H9 (cell line): ENCODE results near the gene DNAJC6. TPM values are rescaled to one million over a fixed set of nuclear protein-coding genes. Genes with fewer than 3 reads are reported as not detected.
A peak's percentile ranks its signal among the peaks of the same experiment; 100 is the strongest.

Experiments
- DNase-seq: peaks from one replicate; pipeline ENCODE4 v3.0.0-alpha.2; 2017
- H2AFZ ChIP-seq: one replicate; pipeline ENCODE4 v1.6.1; 2013; ENCODE audit warnings: mild to moderate bottlenecking, low read length, control low read depth, moderate library complexity
- H2AK5ac ChIP-seq: 2 replicates; pipeline ENCODE4 v1.6.1; 2013; ENCODE audit warnings: low read length, control low read depth, mixed read lengths; ENCODE audit not compliant: insufficient read length
- H2BK120ac ChIP-seq: one replicate; pipeline ENCODE4 v1.6.1; 2013; ENCODE audit warnings: low read depth, mild to moderate bottlenecking, low read length, control low read depth, inconsistent platforms; ENCODE audit not compliant: poor library complexity, severe bottlenecking
- H2BK12ac ChIP-seq: 2 replicates; pipeline ENCODE4 v1.6.1; 2013; ENCODE audit warnings: low read length, control low read depth, mixed read lengths, low read depth; ENCODE audit not compliant: insufficient read length
- H2BK15ac ChIP-seq: 2 replicates; pipeline ENCODE4 v1.6.1; 2013; ENCODE audit warnings: low read depth, low read length, control low read depth
- H2BK20ac ChIP-seq: one replicate; pipeline ENCODE4 v1.6.1; 2013; ENCODE audit warnings: low read depth, mild to moderate bottlenecking, low read length, control low read depth, inconsistent platforms; ENCODE audit not compliant: poor library complexity, severe bottlenecking
- H2BK5ac ChIP-seq: 2 replicates; pipeline ENCODE4 v1.6.1; 2013; ENCODE audit warnings: low read length, control low read depth, mixed read lengths; ENCODE audit not compliant: insufficient read length
- H3K14ac ChIP-seq: 2 replicates; pipeline ENCODE4 v1.6.1; 2013; ENCODE audit warnings: low read length, control low read depth; ENCODE audit not compliant: insufficient read depth
- H3K18ac ChIP-seq: 2 replicates; pipeline ENCODE4 v1.6.1; 2013; ENCODE audit warnings: low read depth, mild to moderate bottlenecking, mixed read lengths, low read length, control low read depth; ENCODE audit not compliant: insufficient read length
- H3K23ac ChIP-seq: 2 replicates; pipeline ENCODE4 v1.6.1; 2013; ENCODE audit warnings: low read length, control low read depth, mixed read lengths, low read depth; ENCODE audit not compliant: insufficient read length
- H3K23me2 ChIP-seq: 2 replicates; pipeline ENCODE4 v1.6.1; 2013; ENCODE audit warnings: low read depth, mild to moderate bottlenecking, mixed read lengths, low read length, control low read depth; ENCODE audit not compliant: insufficient read length, poor library complexity, severe bottlenecking
- H3K27ac ChIP-seq: 2 replicates; pipeline ENCODE4 v1.5.1; 2013; ENCODE audit warnings: low read length, control low read depth, mixed read lengths, low read depth; ENCODE audit not compliant: insufficient read length
- H3K27me3 ChIP-seq: 2 replicates; pipeline ENCODE4 v1.6.1; 2013; ENCODE audit warnings: low read length, control low read depth, inconsistent platforms; ENCODE audit not compliant: insufficient read depth
- H3K4ac ChIP-seq: 2 replicates; pipeline ENCODE4 v1.6.1; 2013; ENCODE audit warnings: low read depth, mild to moderate bottlenecking, control low read depth, inconsistent platforms, low read length, moderate library complexity
- H3K4me1 ChIP-seq: 2 replicates; pipeline ENCODE4 v1.6.1; 2013; ENCODE audit warnings: low read length, control low read depth, inconsistent platforms; ENCODE audit not compliant: insufficient read depth
- H3K4me2 ChIP-seq: 2 replicates; pipeline ENCODE4 v1.6.1; 2013; ENCODE audit warnings: low read length, control low read depth, mixed read lengths; ENCODE audit not compliant: insufficient read length, insufficient read depth
- H3K56ac ChIP-seq: 2 replicates; pipeline ENCODE4 v1.6.1; 2013; ENCODE audit warnings: low read depth, mild to moderate bottlenecking, mixed read lengths, low read length, control low read depth; ENCODE audit not compliant: insufficient read length
- H3K79me1 ChIP-seq: 2 replicates; pipeline ENCODE4 v1.6.1; 2013; ENCODE audit warnings: low read depth, mild to moderate bottlenecking, moderate library complexity, low read length, control low read depth, inconsistent platforms; ENCODE audit not compliant: insufficient read depth, poor library complexity, severe bottlenecking
- H3K79me2 ChIP-seq: 2 replicates; pipeline ENCODE4 v1.6.1; 2013; ENCODE audit warnings: low read length, control low read depth, inconsistent platforms; ENCODE audit not compliant: insufficient read depth
- H3K9ac ChIP-seq: 2 replicates; pipeline ENCODE4 v1.6.1; 2013; ENCODE audit warnings: low read length, control low read depth, mixed read lengths; ENCODE audit not compliant: insufficient read length; ENCODE audit errors: extremely low read depth
- H3K9me3 ChIP-seq: one replicate; pipeline ENCODE4 v1.6.1; 2013; ENCODE audit warnings: low read depth, low read length, inconsistent platforms; ENCODE audit not compliant: control insufficient read depth
- H3T11ph ChIP-seq: one replicate; pipeline ENCODE4 v1.6.1; 2013; ENCODE audit warnings: mild to moderate bottlenecking, low read length, control low read depth, inconsistent platforms
- H4K20me1 ChIP-seq: one replicate; pipeline ENCODE4 v1.6.1; 2013; ENCODE audit not compliant: control insufficient read depth, insufficient read length, insufficient read depth
- H4K5ac ChIP-seq: 2 replicates; pipeline ENCODE4 v1.6.1; 2013; ENCODE audit warnings: low read depth, mild to moderate bottlenecking, mixed read lengths, low read length, control low read depth; ENCODE audit not compliant: insufficient read length
- H4K8ac ChIP-seq: replicated peaks from 2 replicates; pipeline ENCODE4 v1.6.1; 2013; ENCODE audit warnings: low read length, control low read depth, mixed read lengths, low read depth; ENCODE audit not compliant: insufficient read length
- H4K91ac ChIP-seq: 2 replicates; pipeline ENCODE4 v1.6.1; 2013; ENCODE audit warnings: low read depth, mild to moderate bottlenecking, moderate library complexity, mixed read lengths, low read length, control low read depth; ENCODE audit not compliant: insufficient read length
- H3K27ac Mint-ChIP-seq, 3 experiments: 2 replicates in 2 of 3; 3 replicates in 1 of 3; pipeline ENCODE4 v1.8.0; 2020 to 2021; ENCODE audit warnings: mixed read lengths in 3 of 3, mild to moderate bottlenecking in 1 of 3, moderate library complexity in 1 of 3
- H3K27me3 Mint-ChIP-seq: 2 replicates; pipeline ENCODE4 v1.8.0; 2021; ENCODE audit warnings: low read depth, mild to moderate bottlenecking, moderate library complexity, mixed read lengths
- H3K36me3 Mint-ChIP-seq, 3 experiments: 2 replicates in 2 of 3; 3 replicates in 1 of 3; pipeline ENCODE4 v1.8.0; 2020 to 2021; ENCODE audit warnings: low read depth in 3 of 3, mixed read lengths in 3 of 3; ENCODE audit not compliant: insufficient read depth in 1 of 3
- H3K4me1 Mint-ChIP-seq, 2 experiments: 2 replicates each; pipeline ENCODE4 v1.8.0; 2020; ENCODE audit warnings: mixed read lengths in 2 of 2
- H3K4me3 Mint-ChIP-seq, 2 experiments: 2 replicates in 1 of 2; 3 replicates in 1 of 2; pipeline ENCODE4 v1.8.0; 2020 to 2021; ENCODE audit warnings: mild to moderate bottlenecking in 2 of 2, mixed read lengths in 2 of 2, moderate library complexity in 1 of 2
- H3K9me3 Mint-ChIP-seq, 2 experiments: 2 replicates in 1 of 2; 3 replicates in 1 of 2; pipeline ENCODE4 v1.8.0; 2020; ENCODE audit warnings: mild to moderate bottlenecking in 2 of 2, mixed read lengths in 2 of 2, moderate library complexity in 1 of 2
- WGBS: extraction: QIAGEN DNeasy Blood & Tissue Kit; methylation state at CpG from one replicate; pipeline ENCODE4 v1.1.7; 2013; ENCODE audit warnings: missing lambda C conversion rate, low lambda C conversion rate, mixed read lengths; ENCODE audit not compliant: insufficient read length; ENCODE audit errors: extremely low coverage; 5-methylcytosine and 5-hydroxymethylcytosine counted together
- total RNA-seq: library from RNA; stranded (reverse); gene quantifications from 2 replicates; pipeline ENCODE4 v1.2.1, GENCODE V29; 2021
- TF ChIP-seq, protein P1 (sequence below): fragments of 200-600 bp; sonication (generic); conservative IDR thresholded peaks from 3 replicates; pipeline ENCODE4 v1.8.0; 2021; ENCODE audit warnings: antibody characterized with exemption, mild to moderate bottlenecking

DNAJC6 gene
- total RNA-seq, 1 experiment from 2014 or later, result 2.2 TPM

DNA sequence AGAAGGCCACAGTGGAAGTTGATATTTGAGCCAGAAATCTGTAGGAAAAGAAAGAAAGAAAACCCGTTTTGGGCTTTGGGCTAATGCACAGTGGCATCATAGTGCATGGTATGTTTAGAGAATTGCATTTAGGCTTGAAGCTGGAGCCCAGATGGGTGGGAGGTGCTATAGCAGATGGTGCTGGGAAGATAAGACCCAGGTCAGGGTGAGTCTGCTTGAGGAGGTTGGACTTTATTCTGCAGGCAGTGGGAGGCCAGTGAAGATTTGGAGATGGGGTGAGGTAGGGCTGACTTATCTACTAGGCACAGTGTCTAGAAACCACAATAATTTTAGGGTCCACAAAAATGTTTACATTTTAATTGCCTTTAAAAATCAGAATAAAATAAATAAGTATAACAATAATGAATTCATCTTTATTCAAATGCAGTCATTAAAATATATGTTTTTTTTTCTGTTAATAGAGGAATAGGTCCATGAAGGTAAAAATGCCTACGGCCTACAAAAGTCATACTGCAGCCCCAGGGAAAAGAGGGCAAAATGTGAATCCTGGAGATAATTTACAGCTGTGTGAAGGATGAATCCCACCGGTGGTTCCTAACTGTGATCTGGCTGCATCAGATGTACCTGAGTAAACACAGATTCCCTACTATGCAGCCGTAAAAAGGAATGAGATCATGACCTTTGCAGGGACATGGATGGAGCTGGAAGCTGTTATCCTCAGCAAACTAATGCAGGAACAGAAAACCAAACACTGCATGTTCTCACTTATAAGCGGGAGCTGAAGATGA lies 8.7 kb downstream of the DNAJC6 start:
- no peak for DNase-seq
- Histone ChIP-seq H3K27ac (no peak overlapping the region), H3K56ac (no peak overlapping the region), H2BK20ac (no peak overlapping the region), H4K20me1 (no peaks in the 10 kb centered on the region), H3K23me2 (no peaks in the 10 kb centered on the region), H2BK15ac (no peak overlapping the region), H3K27me3 (no peaks in the 10 kb centered on the region), H3K4me2 (no peak overlapping the region), H2BK12ac (no peak overlapping the region), H3K14ac (no peak overlapping the region), H4K91ac (no peak overlapping the region), H2AFZ (no peak overlapping the region), H3K9me3 (no peaks in the 10 kb centered on the region), H3K9ac (no peak overlapping the region), H2AK5ac (no peak overlapping the region), H3K4ac (no peak overlapping the region), H3T11ph (no peak overlapping the region), H2BK120ac (no peak overlapping the region), H3K18ac (no peak overlapping the region), H3K79me1 (no peaks in the 10 kb centered on the region), H3K4me1 (no peaks in the 10 kb centered on the region), H3K23ac (no peak overlapping the region), H4K5ac (no peak overlapping the region), H4K8ac (no peak overlapping the region), H2BK5ac (no peak overlapping the region), H3K79me2 (no peaks in the 10 kb centered on the region)
- TF ChIP-seq, protein P1, sequence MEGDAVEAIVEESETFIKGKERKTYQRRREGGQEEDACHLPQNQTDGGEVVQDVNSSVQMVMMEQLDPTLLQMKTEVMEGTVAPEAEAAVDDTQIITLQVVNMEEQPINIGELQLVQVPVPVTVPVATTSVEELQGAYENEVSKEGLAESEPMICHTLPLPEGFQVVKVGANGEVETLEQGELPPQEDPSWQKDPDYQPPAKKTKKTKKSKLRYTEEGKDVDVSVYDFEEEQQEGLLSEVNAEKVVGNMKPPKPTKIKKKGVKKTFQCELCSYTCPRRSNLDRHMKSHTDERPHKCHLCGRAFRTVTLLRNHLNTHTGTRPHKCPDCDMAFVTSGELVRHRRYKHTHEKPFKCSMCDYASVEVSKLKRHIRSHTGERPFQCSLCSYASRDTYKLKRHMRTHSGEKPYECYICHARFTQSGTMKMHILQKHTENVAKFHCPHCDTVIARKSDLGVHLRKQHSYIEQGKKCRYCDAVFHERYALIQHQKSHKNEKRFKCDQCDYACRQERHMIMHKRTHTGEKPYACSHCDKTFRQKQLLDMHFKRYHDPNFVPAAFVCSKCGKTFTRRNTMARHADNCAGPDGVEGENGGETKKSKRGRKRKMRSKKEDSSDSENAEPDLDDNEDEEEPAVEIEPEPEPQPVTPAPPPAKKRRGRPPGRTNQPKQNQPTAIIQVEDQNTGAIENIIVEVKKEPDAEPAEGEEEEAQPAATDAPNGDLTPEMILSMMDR, result no peak
- H3K4me3 Mint-ChIP-seq, result no peak overlapping the region
- WGBS, result no CpG with 5 or more reads among the region's 5 CpGs
- H3K27ac Mint-ChIP-seq, result peak overlapping the region in 1 of 3 experiments; percentile 23; a peak in 1 of 7 replicates
- H3K9me3 Mint-ChIP-seq, result no peaks in the 10 kb centered on the region
- no peaks in the 10 kb centered on the region for H3K36me3 Mint-ChIP-seq
- peaks cover 1 to 5% of the 10 kb centered on the region in 2 experiments; a peak in 2 of 4 replicates for H3K4me1 Mint-ChIP-seq
- no peaks in the 10 kb centered on the region for H3K27me3 Mint-ChIP-seq
